ENCODE measurements around the gene HDAC8.

The HDAC8 gene

DNA sequence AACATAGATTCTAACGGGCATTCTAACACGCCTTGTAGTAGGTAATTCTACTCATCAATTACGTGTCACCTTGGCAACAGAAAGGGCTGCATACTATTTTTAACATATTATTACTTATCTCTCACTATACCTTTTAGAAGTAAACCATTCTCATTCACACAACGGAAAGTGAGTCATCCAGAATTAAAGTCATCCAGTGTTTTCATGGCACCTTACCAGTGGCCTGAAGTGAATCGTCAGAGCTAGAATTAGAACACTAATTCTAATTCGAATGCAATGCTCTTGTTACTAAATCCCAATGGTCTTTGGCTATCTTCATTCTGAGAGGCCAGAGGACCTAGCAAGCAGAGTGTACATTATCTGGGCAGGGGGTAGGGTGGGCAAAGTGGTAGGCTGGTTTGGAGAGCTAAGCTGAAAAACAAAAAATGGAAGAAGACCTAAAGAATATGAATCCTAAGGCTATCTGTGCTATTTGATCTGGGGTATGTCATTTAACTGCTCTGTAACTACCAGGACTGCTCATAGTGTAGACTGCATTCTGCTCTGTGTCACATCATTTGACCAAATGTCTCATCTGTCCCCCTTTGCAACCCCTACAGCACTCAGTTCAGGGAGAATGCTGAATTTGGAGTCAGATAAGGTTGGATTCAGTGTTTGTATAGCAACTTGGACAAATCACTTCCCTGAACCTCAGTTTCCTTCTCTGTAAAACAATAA is 96.5 kb downstream of the HDAC8 start:
- no peaks in the 10 kb centered on the region for H3K36me3 ChIP-seq (replicated peaks; ENCODE audit: insufficient read depth, low read length)
- DNase-seq = no peak
- no peak for TF ChIP-seq EZH2phosphoT487 (IDR thresholded peaks at IDR 0.05; ENCODE audit: low read length)
- no peak for TF ChIP-seq CTCF (IDR thresholded peaks at IDR 0.05; ENCODE audit: low read length)
- TF ChIP-seq EZH2 (optimal IDR thresholded peaks at IDR 0.05; ENCODE audit: low read depth, low read length) = no peak
- no peak overlapping the region for H3K9ac ChIP-seq (ENCODE audit: low read length)
- H3K4me3 ChIP-seq (ENCODE audit: low read length) = no peak overlapping the region
- no peaks in the 10 kb centered on the region for H3K79me2 ChIP-seq (ENCODE audit: low read length)
- H3K27ac ChIP-seq (ENCODE audit: low read length) = no peak overlapping the region
- no peaks in the 10 kb centered on the region for H3F3A ChIP-seq (ENCODE audit: insufficient read depth, low read length)
- no peak overlapping the region for H2AFZ ChIP-seq (ENCODE audit: low read length)
- no peak overlapping the region for H3K4me2 ChIP-seq (ENCODE audit: low read depth, low read length)
- no peaks in the 10 kb centered on the region for H3K4me1 ChIP-seq (ENCODE audit: low read length)
- no peaks in the 10 kb centered on the region for H3K9me3 ChIP-seq (replicated peaks; ENCODE audit: insufficient read depth, low read length)
- H3K27me3 ChIP-seq (replicated peaks; ENCODE audit: insufficient read depth, low read length) = no peaks in the 10 kb centered on the region
- no peaks in the 10 kb centered on the region for H3K9me2 ChIP-seq (replicated peaks; ENCODE audit: insufficient read depth, low read length)
- H4K20me1 ChIP-seq (ENCODE audit: insufficient read depth, low read length) = no peaks in the 10 kb centered on the region

DNA sequence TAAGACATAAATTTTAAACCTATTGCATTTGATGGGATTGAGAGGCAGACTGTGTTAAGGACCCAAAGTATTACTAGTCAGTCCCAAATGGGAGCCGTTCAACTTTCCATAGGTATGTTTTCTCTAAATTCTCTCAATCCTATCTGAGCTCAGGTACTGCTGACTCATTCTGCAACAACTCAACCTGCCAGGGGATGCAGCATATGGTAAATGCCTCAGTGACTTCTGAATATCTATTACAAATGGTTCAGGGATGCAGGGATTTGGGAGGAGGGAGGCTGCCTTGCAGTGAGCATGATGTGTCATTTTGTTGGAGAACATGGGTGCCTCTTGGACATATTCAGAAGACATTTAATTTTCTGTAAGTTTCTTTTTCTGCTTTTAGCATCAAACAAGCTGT is 97.3 kb downstream of the HDAC8 start:
- Histone ChIP-seq H2AFZ (ENCODE audit: low read length) (no peak overlapping the region), H3F3A (ENCODE audit: insufficient read depth, low read length) (no peaks in the 10 kb centered on the region), H3K9ac (ENCODE audit: low read length) (no peak overlapping the region), H3K9me3 (replicated peaks; ENCODE audit: insufficient read depth, low read length) (no peaks in the 10 kb centered on the region), H3K27me3 (replicated peaks; ENCODE audit: insufficient read depth, low read length) (no peaks in the 10 kb centered on the region), H3K4me2 (ENCODE audit: low read depth, low read length) (no peak overlapping the region), H3K79me2 (ENCODE audit: low read length) (no peaks in the 10 kb centered on the region), H3K36me3 (replicated peaks; ENCODE audit: insufficient read depth, low read length) (no peaks in the 10 kb centered on the region), H3K4me1 (ENCODE audit: low read length) (no peaks in the 10 kb centered on the region), H3K27ac (ENCODE audit: low read length) (no peak overlapping the region), H4K20me1 (ENCODE audit: insufficient read depth, low read length) (no peaks in the 10 kb centered on the region), H3K9me2 (replicated peaks; ENCODE audit: insufficient read depth, low read length) (no peaks in the 10 kb centered on the region), H3K4me3 (ENCODE audit: low read length) (no peak overlapping the region)
- no peak for DNase-seq
- TF ChIP-seq EZH2phosphoT487 (IDR thresholded peaks at IDR 0.05; ENCODE audit: low read length) (no peak), CTCF (IDR thresholded peaks at IDR 0.05; ENCODE audit: low read length) (no peak), EZH2 (optimal IDR thresholded peaks at IDR 0.05; ENCODE audit: low read depth, low read length) (no peak)

GRCh38 chrX:72470532-72471223 is 102.0 kb downstream of the HDAC8 start:
- TF ChIP-seq CTCF (IDR thresholded peaks at IDR 0.05; ENCODE audit: low read length) = no peak
- no peak for TF ChIP-seq EZH2 (optimal IDR thresholded peaks at IDR 0.05; ENCODE audit: low read depth, low read length)
- TF ChIP-seq EZH2phosphoT487 (IDR thresholded peaks at IDR 0.05; ENCODE audit: low read length) = no peak
- DNase-seq = no peak
- H3K27ac ChIP-seq (ENCODE audit: low read length) = no peak overlapping the region

More at GRCh38 chrX:72470532-72471223, 102.0 kb downstream of the HDAC8 start:
- Histone ChIP-seq H3K27me3 (replicated peaks; ENCODE audit: insufficient read depth, low read length) (no peaks in the 10 kb centered on the region), H4K20me1 (ENCODE audit: insufficient read depth, low read length) (no peaks in the 10 kb centered on the region), H2AFZ (ENCODE audit: low read length) (no peak overlapping the region), H3K4me1 (ENCODE audit: low read length) (no peaks in the 10 kb centered on the region), H3F3A (ENCODE audit: insufficient read depth, low read length) (no peaks in the 10 kb centered on the region), H3K4me3 (ENCODE audit: low read length) (no peak overlapping the region), H3K9ac (ENCODE audit: low read length) (no peak overlapping the region), H3K4me2 (ENCODE audit: low read depth, low read length) (no peak overlapping the region), H3K9me3 (replicated peaks; ENCODE audit: insufficient read depth, low read length) (no peaks in the 10 kb centered on the region), H3K9me2 (replicated peaks; ENCODE audit: insufficient read depth, low read length) (no peaks in the 10 kb centered on the region), H3K36me3 (replicated peaks; ENCODE audit: insufficient read depth, low read length) (no peaks in the 10 kb centered on the region), H3K79me2 (ENCODE audit: low read length) (no peaks in the 10 kb centered on the region)
